Kidney epithelial cell (primary cell): Measurements from ENCODE around the gene ODAD4. TPM values are rescaled to one million over a fixed set of nuclear protein-coding genes. Genes with fewer than 3 reads are reported as not detected.
"Not testable (repeated sequence)": the region's sequence is repeated elsewhere in the genome, so short reads cannot be mapped to it uniquely, and the experiment has no call there.

Source experiments
- DNase-seq: peaks from one replicate; pipeline ENCODE4 v3.0.0-alpha.2; 2010; ENCODE audit warnings: low read depth
- H3K27me3 ChIP-seq: 2 replicates; pipeline ENCODE4 v1.6.0; 2011; ENCODE audit warnings: low read length; ENCODE audit not compliant: control insufficient read depth, insufficient read depth
- H3K36me3 ChIP-seq: 2 replicates; pipeline ENCODE4 v1.5.1; 2011; ENCODE audit warnings: low read length; ENCODE audit not compliant: control insufficient read depth, insufficient read depth
- H3K4me3 ChIP-seq: 2 replicates; pipeline ENCODE4 v1.5.1; 2011; ENCODE audit warnings: low read depth, mild to moderate bottlenecking, control low read depth, low read length
- total RNA-seq: library from RNA; depleted of rRNA; stranded (reverse); fragments of >200 nt; gene quantifications from 2 replicates; pipeline ENCODE4 v1.2.3, GENCODE V29; 2015
- TF ChIP-seq, protein P1 (sequence below): IDR thresholded peaks from 2 replicates; pipeline ENCODE4 v1.5.1; 2011; ENCODE audit warnings: mild to moderate bottlenecking, moderate library complexity, low read length, control low read depth, inconsistent platforms; ENCODE audit not compliant: insufficient read depth, poor library complexity, severe bottlenecking

ODAD4 gene
- total RNA-seq, 1 donor from 2014 or later = 0.84 TPM

DNA sequence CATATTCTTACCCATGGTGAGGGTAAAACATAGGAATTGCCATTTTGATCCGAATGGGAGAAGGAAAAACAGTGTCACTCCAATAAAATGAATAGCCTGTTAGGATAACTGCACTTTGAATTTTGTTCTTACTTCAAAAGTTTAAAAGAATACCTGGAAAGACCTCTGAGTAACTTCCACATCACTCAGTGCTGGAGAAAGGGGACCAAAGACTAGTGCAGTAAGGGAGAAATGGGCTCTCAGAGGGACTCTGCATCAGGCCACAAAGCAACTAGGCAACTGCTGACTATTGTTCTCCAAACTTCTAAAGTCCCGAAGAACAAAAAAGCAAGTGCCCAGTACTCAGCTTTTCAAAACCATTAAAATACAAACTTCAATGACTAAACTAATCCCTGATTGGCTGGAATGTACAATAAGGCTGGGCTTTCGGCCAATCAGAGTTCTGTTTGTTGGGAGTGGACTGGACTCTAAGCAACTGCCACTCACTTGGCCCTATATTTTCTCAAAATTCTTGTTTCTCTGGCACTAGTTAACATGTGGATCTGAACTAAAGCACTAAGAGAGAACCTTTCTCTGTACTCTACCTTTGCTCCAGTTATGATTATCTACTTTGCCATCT lies 80.6 kb downstream of the ODAD4 start:
- H3K36me3 ChIP-seq = no peaks in the 10 kb centered on the region
- no peak for DNase-seq
- TF ChIP-seq, protein P1, sequence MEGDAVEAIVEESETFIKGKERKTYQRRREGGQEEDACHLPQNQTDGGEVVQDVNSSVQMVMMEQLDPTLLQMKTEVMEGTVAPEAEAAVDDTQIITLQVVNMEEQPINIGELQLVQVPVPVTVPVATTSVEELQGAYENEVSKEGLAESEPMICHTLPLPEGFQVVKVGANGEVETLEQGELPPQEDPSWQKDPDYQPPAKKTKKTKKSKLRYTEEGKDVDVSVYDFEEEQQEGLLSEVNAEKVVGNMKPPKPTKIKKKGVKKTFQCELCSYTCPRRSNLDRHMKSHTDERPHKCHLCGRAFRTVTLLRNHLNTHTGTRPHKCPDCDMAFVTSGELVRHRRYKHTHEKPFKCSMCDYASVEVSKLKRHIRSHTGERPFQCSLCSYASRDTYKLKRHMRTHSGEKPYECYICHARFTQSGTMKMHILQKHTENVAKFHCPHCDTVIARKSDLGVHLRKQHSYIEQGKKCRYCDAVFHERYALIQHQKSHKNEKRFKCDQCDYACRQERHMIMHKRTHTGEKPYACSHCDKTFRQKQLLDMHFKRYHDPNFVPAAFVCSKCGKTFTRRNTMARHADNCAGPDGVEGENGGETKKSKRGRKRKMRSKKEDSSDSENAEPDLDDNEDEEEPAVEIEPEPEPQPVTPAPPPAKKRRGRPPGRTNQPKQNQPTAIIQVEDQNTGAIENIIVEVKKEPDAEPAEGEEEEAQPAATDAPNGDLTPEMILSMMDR = no peak

DNA sequence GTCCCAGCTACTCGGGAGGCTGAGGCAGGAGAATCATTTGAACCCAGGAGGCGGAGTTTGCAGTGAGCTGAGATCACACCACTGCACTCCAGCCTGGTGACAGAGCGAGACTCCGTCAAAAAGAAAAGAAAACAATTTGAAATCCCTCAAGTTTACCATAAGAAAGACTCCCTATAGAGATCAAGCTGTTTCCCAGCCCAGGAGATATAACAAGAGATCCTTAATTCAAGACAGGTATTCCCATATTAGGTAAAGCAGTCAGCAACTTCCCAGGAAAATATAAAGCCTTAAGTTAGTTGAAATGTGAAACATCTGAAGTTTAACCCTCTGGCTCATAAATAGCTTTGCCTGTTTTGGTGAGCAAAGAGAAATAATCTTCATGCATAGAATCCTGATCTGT lies 81.9 kb downstream of the ODAD4 start:
- H3K36me3 ChIP-seq, DNase-seq, H3K4me3 ChIP-seq, H3K27me3 ChIP-seq: not testable (repeated sequence)

More for the DNA sequence above, 80.6 kb downstream of the ODAD4 start:
- no peaks in the 10 kb centered on the region for H3K27me3 ChIP-seq
- no peak overlapping the region for H3K4me3 ChIP-seq

DNA sequence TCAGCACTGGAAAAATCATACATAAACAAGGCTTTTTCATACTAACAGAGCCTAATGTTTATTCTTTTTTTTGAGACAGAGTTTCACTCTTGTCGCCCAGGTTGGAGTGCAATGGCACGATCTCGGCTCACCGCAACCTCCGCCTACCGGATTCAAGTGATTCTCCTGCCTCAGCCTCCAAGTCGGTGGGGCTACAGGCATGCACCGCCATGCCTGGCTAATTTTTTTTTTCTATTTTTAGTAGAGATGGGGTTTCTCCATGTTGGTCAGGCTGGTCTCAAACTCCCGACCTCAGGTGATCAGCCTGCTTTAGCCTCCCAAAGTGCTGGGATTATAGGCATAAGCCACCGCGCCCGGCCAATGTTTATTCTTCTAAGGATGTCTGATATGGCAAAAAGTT lies 83.3 kb downstream of the ODAD4 start:
- H3K27me3 ChIP-seq, DNase-seq, H3K36me3 ChIP-seq, H3K4me3 ChIP-seq: not testable (repeated sequence)

Other genes starting within 250 kb of the ODAD4 start
- gene EIF1, start 241.7 kb upstream of the ODAD4 start, total RNA-seq = 318 and 368 TPM in 2 replicates
- not detected in 2 replicates for gene GAST, start 218.3 kb upstream of the ODAD4 start, total RNA-seq
- 0.96 and 1.6 TPM in 2 replicates for gene HAP1, start 196.0 kb upstream of the ODAD4 start, total RNA-seq
- 749 and 895 TPM in 2 replicates for gene JUP, start 143.9 kb upstream of the ODAD4 start, total RNA-seq
- gene P3H4, start 118.7 kb upstream of the ODAD4 start, total RNA-seq = 50.5 and 58.4 TPM in 2 replicates
- gene FKBP10, start 117.6 kb upstream of the ODAD4 start, total RNA-seq = 152 and 157 TPM in 2 replicates
- 60.2 and 61.5 TPM in 2 replicates for gene NT5C3B, start 94.4 kb upstream of the ODAD4 start, total RNA-seq
- not detected in 2 replicates for gene KLHL10, start 92.8 kb upstream of the ODAD4 start, total RNA-seq
- gene KLHL11, start 65.2 kb upstream of the ODAD4 start, total RNA-seq = 28.3 and 29.2 TPM in 2 replicates
- 241 and 301 TPM in 2 replicates for gene ACLY, start 11.7 kb upstream of the ODAD4 start, total RNA-seq
- gene CNP, start 36.2 kb downstream of the ODAD4 start, total RNA-seq = 58.5 and 65.1 TPM in 2 replicates
- gene DNAJC7, start 86.8 kb downstream of the ODAD4 start, total RNA-seq = 68.0 and 73.5 TPM in 2 replicates
- 74.4 and 77.8 TPM in 2 replicates for gene NKIRAS2, start 89.5 kb downstream of the ODAD4 start, total RNA-seq
- gene C17orf113, start 120.0 kb downstream of the ODAD4 start, total RNA-seq = 0.34 and 0.75 TPM in 2 replicates
- 0.04 and 0.34 TPM in 2 replicates for gene ZNF385C, start 167.9 kb downstream of the ODAD4 start, total RNA-seq
- gene DHX58, start 182.1 kb downstream of the ODAD4 start, total RNA-seq = 10.0 and 14.7 TPM in 2 replicates
- gene KAT2A, start 190.8 kb downstream of the ODAD4 start, total RNA-seq = 22.2 and 32.4 TPM in 2 replicates
- not detected in 2 replicates for gene HSPB9, start 192.2 kb downstream of the ODAD4 start, total RNA-seq
- gene RAB5C, start 224.4 kb downstream of the ODAD4 start, total RNA-seq = 142 and 195 TPM in 2 replicates